Measurements from ENCODE around the gene ALS2.

DNA sequence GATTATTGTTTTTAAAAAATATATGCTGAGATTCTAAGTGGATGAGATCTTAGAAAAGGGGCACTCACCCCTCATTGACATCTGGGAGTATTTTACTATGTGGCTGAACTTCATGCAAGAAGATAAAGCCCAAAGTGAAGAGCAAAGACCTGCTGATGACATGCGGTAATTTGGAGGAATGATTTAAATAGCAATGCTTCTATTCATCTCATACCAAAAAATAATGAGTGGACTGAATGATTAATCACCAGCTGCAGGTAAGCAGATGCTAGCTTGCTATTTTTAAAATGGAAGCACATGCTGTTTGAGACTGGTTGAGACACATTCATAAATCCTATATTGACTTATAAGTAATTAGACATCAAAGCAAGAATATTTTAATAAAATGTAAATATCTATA is 12.9 kb upstream of the ALS2 start:
- TF ChIP-seq EZH2 (IDR thresholded peaks at IDR 0.05; ENCODE audit: low read depth, low read length, severe bottlenecking) (no peak), KDM1A (IDR thresholded peaks at IDR 0.05; ENCODE audit: borderline replicate concordance, low read length) (no peak)

All from H1 (cell line).